GM23338 (cell line): ENCODE results near the gene IGF2R. TPM values are rescaled to one million over a fixed set of nuclear protein-coding genes. Genes with fewer than 3 reads are reported as not detected.
A peak's percentile ranks its signal among the peaks of the same experiment; 100 is the strongest.

Experiments used
- ATAC-seq: fragments of 200-7000 bp; cut with Tn5 transposase; 3 replicates; pipeline ENCODE4 v1.9.1; 2020
- DNase-seq: peaks from one replicate; pipeline ENCODE4 v3.0.0-alpha.2; 2015; ENCODE audit warnings: low spot score
- H2AFZ ChIP-seq: fragments of 200-600 bp; sonication (generic); 2 replicates; pipeline ENCODE4 v1.8.0; 2016; ENCODE audit warnings: antibody characterized with exemption, mild to moderate bottlenecking, moderate library complexity
- H3F3A ChIP-seq: fragments of 200-600 bp; sonication (generic); replicated peaks from 2 replicates; pipeline ENCODE4 v1.8.0; 2017; ENCODE audit warnings: antibody characterized with exemption, mixed run types, low read depth
- H3K27ac ChIP-seq: fragments of 200-600 bp; sonication (generic); 2 replicates; pipeline ENCODE4 v1.6.1; 2016; ENCODE audit warnings: low read depth
- H3K27me3 ChIP-seq: fragments of 200-600 bp; sonication (generic); 2 replicates; pipeline ENCODE4 v1.8.0; 2016; ENCODE audit warnings: mild to moderate bottlenecking, mixed run types, moderate library complexity; ENCODE audit not compliant: insufficient read depth
- H3K36me3 ChIP-seq: fragments of 200-600 bp; sonication (generic); 2 replicates; pipeline ENCODE4 v1.8.0; 2016; ENCODE audit warnings: mild to moderate bottlenecking; ENCODE audit not compliant: insufficient read depth
- H3K4me1 ChIP-seq: fragments of 200-600 bp; sonication (generic); 2 replicates; pipeline ENCODE4 v1.8.0; 2016; ENCODE audit warnings: mild to moderate bottlenecking, moderate library complexity; ENCODE audit not compliant: insufficient read depth
- H3K4me2 ChIP-seq: fragments of 200-600 bp; sonication (generic); 2 replicates; pipeline ENCODE4 v1.7.1; 2017; ENCODE audit warnings: mixed run types
- H3K4me3 ChIP-seq: fragments of 200-600 bp; sonication (generic); 2 replicates; pipeline ENCODE4 v1.6.1; 2016; ENCODE audit warnings: mixed run types
- H3K79me2 ChIP-seq: fragments of 200-600 bp; sonication (generic); replicated peaks from 2 replicates; pipeline ENCODE4 v1.8.0; 2017; ENCODE audit warnings: mild to moderate bottlenecking; ENCODE audit not compliant: insufficient read depth
- H3K9me2 ChIP-seq: fragments of 200-600 bp; sonication (generic); 2 replicates; pipeline ENCODE4 v1.8.0; 2017; ENCODE audit not compliant: insufficient read depth
- H4K20me1 ChIP-seq: fragments of 200-600 bp; sonication (generic); replicated peaks from 2 replicates; pipeline ENCODE4 v1.8.0; 2017; ENCODE audit warnings: mild to moderate bottlenecking; ENCODE audit not compliant: insufficient read depth
- H3K27ac Mint-ChIP-seq: 2 replicates; pipeline ENCODE4 v1.8.0; 2020; ENCODE audit warnings: inconsistent platforms, mild to moderate bottlenecking, moderate library complexity, mixed read lengths
- H3K27me3 Mint-ChIP-seq: 3 replicates; pipeline ENCODE4 v1.8.0; 2022; ENCODE audit warnings: low read depth, mild to moderate bottlenecking, moderate library complexity, mixed read lengths, inconsistent platforms; ENCODE audit not compliant: insufficient read depth, poor library complexity
- H3K36me3 Mint-ChIP-seq: 3 replicates; pipeline ENCODE4 v1.8.0; 2021; ENCODE audit warnings: low read depth, mild to moderate bottlenecking, inconsistent platforms, moderate library complexity, mixed read lengths
- H3K4me1 Mint-ChIP-seq: 3 replicates; pipeline ENCODE4 v1.8.0; 2020; ENCODE audit warnings: mild to moderate bottlenecking, inconsistent platforms, mixed read lengths
- H3K4me3 Mint-ChIP-seq: 3 replicates; pipeline ENCODE4 v1.8.0; 2021; ENCODE audit warnings: moderate library complexity, mild to moderate bottlenecking, inconsistent platforms, mixed read lengths
- H3K9me3 Mint-ChIP-seq: 3 replicates; pipeline ENCODE4 v1.8.0; 2020; ENCODE audit warnings: moderate library complexity, mild to moderate bottlenecking, inconsistent platforms, mixed read lengths
- CREB1 ChIP-seq: fragments of 250-450 bp; sonication (Bioruptor Pico); IDR thresholded peaks from 2 replicates; pipeline ENCODE4 v1.5.0; 2020; ENCODE audit warnings: low read depth, mild to moderate bottlenecking, moderate library complexity
- EZH2 ChIP-seq: fragments of 200-600 bp; sonication (generic); IDR thresholded peaks from one replicate; pipeline ENCODE4 v1.8.0; 2017; ENCODE audit warnings: antibody characterized with exemption, mild to moderate bottlenecking, low read depth; ENCODE audit not compliant: unreplicated experiment
- EZH2phosphoT487 ChIP-seq: fragments of 200-600 bp; sonication (generic); IDR thresholded peaks from one replicate; pipeline ENCODE4 v1.8.1; 2018; ENCODE audit warnings: antibody characterized with exemption; ENCODE audit not compliant: unreplicated experiment
- JUNB ChIP-seq: IDR thresholded peaks from one replicate; pipeline ENCODE4 v1.6.1; 2016; ENCODE audit warnings: antibody characterized with exemption; ENCODE audit not compliant: unreplicated experiment
- NANOG ChIP-seq: IDR thresholded peaks from 2 replicates; pipeline ENCODE4 v1.6.1; 2016; ENCODE audit warnings: antibody characterized with exemption, borderline replicate concordance
- POLR2AphosphoS5 ChIP-seq: IDR thresholded peaks from 2 replicates; pipeline ENCODE4 v1.6.1; 2016; ENCODE audit warnings: antibody characterized with exemption, low read depth
- STAT1 ChIP-seq: IDR thresholded peaks from one replicate; pipeline ENCODE4 v1.6.1; 2016; ENCODE audit warnings: antibody characterized with exemption; ENCODE audit not compliant: unreplicated experiment
- ZNF114 ChIP-seq: fragments of 250-450 bp; sonication (Bioruptor Pico); IDR thresholded peaks from 2 replicates; pipeline ENCODE4 v1.5.0; 2020; ENCODE audit warnings: mild to moderate bottlenecking, moderate library complexity
- ZNF331 ChIP-seq: fragments of 250-450 bp; sonication (Bioruptor Pico); IDR thresholded peaks from 2 replicates; pipeline ENCODE4 v1.5.0; 2020; ENCODE audit warnings: low read depth, mild to moderate bottlenecking, moderate library complexity
- polyA plus RNA-seq: library from polyadenylated mRNA; unstranded; fragments of >200 nt; fragmentation: Nextera tagmentation; extraction: Ambion mirVana; gene quantifications from 2 replicates; pipeline ENCODE4 v1.2.1, GENCODE V29; 2016
- total RNA-seq: library from RNA; depleted of rRNA; stranded (reverse); fragments of >200 nt; shearing (Covaris generic); gene quantifications from 2 replicates; pipeline ENCODE4 v1.2.3, GENCODE V29; 2014
- TF ChIP-seq, protein P1 (sequence below): IDR thresholded peaks from 2 replicates; pipeline ENCODE4 v1.6.1; 2016; ENCODE audit warnings: antibody characterized with exemption
- TF ChIP-seq, protein P2 (sequence below), 2 experiments: fragments of 200-600 bp in 1 of 2; sonication (generic) in 1 of 2; conservative IDR thresholded peaks; 2 replicates each; pipeline versions ENCODE4 v1.5.1 to v1.6.1; 2016 to 2017; ENCODE audit warnings: antibody characterized with exemption in 2 of 2, low read depth in 2 of 2, mild to moderate bottlenecking in 2 of 2, moderate library complexity in 1 of 2
- TF ChIP-seq, protein P3 (sequence below): IDR thresholded peaks from one replicate; pipeline ENCODE4 v1.6.1; 2018; ENCODE audit warnings: antibody characterized with exemption; ENCODE audit not compliant: unreplicated experiment
- TF ChIP-seq, protein P4 (sequence below): fragments of 250-450 bp; sonication (Bioruptor Pico); IDR thresholded peaks from 2 replicates; pipeline ENCODE4 v1.5.0; 2020; ENCODE audit warnings: mild to moderate bottlenecking, moderate library complexity

Gene IGF2R
- total and polyA plus RNA-seq, 2 experiments from 2014 or later: 12.5 to 76.4 TPM

DNA sequence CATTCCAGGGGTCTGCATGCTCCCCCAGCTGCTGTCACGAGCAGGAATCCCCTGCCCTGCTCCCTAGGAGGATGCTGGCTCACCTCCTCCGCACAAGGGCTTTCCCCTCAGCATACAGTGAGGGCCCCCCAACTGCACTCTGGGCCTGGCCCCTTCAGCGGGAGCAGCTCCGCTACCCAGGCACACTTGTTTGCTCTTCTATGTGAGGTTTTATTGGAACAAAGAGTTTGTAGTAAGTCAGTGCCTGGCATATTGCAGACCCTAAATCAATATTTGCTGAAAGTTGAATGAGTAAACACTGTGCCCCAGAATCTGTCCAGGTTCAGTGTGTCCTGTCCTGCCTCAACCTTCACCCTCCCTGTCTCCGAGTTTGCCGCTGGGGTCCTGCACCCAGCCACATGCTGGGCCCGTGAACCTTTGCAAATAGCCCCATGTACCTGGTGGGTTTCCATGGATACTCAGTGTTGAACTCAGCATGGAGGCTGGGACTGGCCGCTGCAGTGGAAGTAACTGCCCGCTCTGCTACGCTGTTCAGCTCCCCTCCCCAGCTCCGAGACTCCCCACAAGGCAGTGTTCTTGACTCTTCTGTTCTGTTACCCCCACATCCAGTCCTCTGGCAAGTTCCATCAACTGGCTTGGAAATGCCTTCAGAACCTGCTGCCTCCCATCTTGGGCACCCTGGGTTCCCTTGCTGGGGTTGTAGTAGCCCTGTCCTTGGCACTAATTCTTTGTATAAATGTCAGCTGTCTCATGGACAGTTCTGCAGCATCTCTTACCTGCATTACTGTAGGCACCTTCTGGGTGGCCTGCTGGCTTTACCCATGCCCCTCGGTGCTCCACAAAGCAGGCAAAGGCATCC lies 168.5 kb downstream of the IGF2R start:
- no peaks in the 10 kb centered on the region for H3K79me2 ChIP-seq
- ATAC-seq (peak; percentile 10; the same call in 1 of the 3 replicates), DNase-seq (no peak)
- no peak overlapping the region for H3K4me3 ChIP-seq
- H3K36me3 ChIP-seq: no peaks in the 10 kb centered on the region
- H3K27me3 Mint-ChIP-seq: peaks cover 7% of the 10 kb centered on the region
- H3K9me2 ChIP-seq: no peaks in the 10 kb centered on the region
- H3K4me1 Mint-ChIP-seq: peaks cover 32% of the 10 kb centered on the region
- H3K27ac Mint-ChIP-seq: no peak overlapping the region; the same call in 1 of the 2 replicates
- no peak for TF ChIP-seq CREB1 (CRISPR knock-in tag)
- TF ChIP-seq, protein P1, sequence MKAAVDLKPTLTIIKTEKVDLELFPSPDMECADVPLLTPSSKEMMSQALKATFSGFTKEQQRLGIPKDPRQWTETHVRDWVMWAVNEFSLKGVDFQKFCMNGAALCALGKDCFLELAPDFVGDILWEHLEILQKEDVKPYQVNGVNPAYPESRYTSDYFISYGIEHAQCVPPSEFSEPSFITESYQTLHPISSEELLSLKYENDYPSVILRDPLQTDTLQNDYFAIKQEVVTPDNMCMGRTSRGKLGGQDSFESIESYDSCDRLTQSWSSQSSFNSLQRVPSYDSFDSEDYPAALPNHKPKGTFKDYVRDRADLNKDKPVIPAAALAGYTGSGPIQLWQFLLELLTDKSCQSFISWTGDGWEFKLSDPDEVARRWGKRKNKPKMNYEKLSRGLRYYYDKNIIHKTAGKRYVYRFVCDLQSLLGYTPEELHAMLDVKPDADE: no peak
- TF ChIP-seq POLR2AphosphoS5: no peak
- TF ChIP-seq EZH2phosphoT487: no peak
- TF ChIP-seq ZNF331: no peak
- TF ChIP-seq, protein P2, sequence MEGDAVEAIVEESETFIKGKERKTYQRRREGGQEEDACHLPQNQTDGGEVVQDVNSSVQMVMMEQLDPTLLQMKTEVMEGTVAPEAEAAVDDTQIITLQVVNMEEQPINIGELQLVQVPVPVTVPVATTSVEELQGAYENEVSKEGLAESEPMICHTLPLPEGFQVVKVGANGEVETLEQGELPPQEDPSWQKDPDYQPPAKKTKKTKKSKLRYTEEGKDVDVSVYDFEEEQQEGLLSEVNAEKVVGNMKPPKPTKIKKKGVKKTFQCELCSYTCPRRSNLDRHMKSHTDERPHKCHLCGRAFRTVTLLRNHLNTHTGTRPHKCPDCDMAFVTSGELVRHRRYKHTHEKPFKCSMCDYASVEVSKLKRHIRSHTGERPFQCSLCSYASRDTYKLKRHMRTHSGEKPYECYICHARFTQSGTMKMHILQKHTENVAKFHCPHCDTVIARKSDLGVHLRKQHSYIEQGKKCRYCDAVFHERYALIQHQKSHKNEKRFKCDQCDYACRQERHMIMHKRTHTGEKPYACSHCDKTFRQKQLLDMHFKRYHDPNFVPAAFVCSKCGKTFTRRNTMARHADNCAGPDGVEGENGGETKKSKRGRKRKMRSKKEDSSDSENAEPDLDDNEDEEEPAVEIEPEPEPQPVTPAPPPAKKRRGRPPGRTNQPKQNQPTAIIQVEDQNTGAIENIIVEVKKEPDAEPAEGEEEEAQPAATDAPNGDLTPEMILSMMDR (conservative IDR thresholded peaks at IDR 0.05; ENCODE audit: low read depth in 2 of 2): no peak
- TF ChIP-seq, protein P3, sequence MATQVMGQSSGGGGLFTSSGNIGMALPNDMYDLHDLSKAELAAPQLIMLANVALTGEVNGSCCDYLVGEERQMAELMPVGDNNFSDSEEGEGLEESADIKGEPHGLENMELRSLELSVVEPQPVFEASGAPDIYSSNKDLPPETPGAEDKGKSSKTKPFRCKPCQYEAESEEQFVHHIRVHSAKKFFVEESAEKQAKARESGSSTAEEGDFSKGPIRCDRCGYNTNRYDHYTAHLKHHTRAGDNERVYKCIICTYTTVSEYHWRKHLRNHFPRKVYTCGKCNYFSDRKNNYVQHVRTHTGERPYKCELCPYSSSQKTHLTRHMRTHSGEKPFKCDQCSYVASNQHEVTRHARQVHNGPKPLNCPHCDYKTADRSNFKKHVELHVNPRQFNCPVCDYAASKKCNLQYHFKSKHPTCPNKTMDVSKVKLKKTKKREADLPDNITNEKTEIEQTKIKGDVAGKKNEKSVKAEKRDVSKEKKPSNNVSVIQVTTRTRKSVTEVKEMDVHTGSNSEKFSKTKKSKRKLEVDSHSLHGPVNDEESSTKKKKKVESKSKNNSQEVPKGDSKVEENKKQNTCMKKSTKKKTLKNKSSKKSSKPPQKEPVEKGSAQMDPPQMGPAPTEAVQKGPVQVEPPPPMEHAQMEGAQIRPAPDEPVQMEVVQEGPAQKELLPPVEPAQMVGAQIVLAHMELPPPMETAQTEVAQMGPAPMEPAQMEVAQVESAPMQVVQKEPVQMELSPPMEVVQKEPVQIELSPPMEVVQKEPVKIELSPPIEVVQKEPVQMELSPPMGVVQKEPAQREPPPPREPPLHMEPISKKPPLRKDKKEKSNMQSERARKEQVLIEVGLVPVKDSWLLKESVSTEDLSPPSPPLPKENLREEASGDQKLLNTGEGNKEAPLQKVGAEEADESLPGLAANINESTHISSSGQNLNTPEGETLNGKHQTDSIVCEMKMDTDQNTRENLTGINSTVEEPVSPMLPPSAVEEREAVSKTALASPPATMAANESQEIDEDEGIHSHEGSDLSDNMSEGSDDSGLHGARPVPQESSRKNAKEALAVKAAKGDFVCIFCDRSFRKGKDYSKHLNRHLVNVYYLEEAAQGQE: no peak
- TF ChIP-seq, protein P4, sequence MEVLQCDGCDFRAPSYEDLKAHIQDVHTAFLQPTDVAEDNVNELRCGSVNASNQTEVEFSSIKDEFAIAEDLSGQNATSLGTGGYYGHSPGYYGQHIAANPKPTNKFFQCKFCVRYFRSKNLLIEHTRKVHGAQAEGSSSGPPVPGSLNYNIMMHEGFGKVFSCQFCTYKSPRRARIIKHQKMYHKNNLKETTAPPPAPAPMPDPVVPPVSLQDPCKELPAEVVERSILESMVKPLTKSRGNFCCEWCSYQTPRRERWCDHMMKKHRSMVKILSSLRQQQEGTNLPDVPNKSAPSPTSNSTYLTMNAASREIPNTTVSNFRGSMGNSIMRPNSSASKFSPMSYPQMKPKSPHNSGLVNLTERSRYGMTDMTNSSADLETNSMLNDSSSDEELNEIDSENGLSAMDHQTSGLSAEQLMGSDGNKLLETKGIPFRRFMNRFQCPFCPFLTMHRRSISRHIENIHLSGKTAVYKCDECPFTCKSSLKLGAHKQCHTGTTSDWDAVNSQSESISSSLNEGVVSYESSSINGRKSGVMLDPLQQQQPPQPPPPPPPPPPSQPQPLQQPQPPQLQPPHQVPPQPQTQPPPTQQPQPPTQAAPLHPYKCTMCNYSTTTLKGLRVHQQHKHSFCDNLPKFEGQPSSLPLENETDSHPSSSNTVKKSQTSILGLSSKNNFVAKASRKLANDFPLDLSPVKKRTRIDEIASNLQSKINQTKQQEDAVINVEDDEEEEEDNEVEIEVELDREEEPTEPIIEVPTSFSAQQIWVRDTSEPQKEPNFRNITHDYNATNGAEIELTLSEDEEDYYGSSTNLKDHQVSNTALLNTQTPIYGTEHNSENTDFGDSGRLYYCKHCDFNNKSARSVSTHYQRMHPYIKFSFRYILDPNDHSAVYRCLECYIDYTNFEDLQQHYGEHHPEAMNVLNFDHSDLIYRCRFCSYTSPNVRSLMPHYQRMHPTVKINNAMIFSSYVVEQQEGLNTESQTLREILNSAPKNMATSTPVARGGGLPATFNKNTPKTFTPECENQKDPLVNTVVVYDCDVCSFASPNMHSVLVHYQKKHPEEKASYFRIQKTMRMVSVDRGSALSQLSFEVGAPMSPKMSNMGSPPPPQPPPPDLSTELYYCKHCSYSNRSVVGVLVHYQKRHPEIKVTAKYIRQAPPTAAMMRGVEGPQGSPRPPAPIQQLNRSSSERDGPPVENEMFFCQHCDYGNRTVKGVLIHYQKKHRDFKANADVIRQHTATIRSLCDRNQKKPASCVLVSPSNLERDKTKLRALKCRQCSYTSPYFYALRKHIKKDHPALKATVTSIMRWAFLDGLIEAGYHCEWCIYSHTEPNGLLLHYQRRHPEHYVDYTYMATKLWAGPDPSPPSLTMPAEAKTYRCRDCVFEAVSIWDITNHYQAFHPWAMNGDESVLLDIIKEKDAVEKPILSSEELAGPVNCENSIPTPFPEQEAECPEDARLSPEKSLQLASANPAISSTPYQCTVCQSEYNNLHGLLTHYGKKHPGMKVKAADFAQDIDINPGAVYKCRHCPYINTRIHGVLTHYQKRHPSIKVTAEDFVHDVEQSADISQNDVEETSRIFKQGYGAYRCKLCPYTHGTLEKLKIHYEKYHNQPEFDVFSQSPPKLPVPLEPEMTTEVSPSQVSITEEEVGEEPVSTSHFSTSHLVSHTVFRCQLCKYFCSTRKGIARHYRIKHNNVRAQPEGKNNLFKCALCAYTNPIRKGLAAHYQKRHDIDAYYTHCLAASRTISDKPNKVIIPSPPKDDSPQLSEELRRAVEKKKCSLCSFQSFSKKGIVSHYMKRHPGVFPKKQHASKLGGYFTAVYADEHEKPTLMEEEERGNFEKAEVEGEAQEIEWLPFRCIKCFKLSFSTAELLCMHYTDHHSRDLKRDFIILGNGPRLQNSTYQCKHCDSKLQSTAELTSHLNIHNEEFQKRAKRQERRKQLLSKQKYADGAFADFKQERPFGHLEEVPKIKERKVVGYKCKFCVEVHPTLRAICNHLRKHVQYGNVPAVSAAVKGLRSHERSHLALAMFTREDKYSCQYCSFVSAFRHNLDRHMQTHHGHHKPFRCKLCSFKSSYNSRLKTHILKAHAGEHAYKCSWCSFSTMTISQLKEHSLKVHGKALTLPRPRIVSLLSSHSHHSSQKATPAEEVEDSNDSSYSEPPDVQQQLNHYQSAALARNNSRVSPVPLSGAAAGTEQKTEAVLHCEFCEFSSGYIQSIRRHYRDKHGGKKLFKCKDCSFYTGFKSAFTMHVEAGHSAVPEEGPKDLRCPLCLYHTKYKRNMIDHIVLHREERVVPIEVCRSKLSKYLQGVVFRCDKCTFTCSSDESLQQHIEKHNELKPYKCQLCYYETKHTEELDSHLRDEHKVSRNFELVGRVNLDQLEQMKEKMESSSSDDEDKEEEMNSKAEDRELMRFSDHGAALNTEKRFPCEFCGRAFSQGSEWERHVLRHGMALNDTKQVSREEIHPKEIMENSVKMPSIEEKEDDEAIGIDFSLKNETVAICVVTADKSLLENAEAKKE: no peak
- TF ChIP-seq JUNB: no peak
- no peak for TF ChIP-seq EZH2
- no peak for TF ChIP-seq NANOG
- TF ChIP-seq ZNF114 (CRISPR knock-in tag): no peak
- no peak for TF ChIP-seq STAT1
- H3K4me1 ChIP-seq: peaks cover 10% of the 10 kb centered on the region; the same call in 1 of the 2 replicates
- no peaks in the 10 kb centered on the region for H4K20me1 ChIP-seq
- no peaks in the 10 kb centered on the region for H3K27me3 ChIP-seq
- H3K4me2 ChIP-seq: no peak overlapping the region
- H3F3A ChIP-seq: no peaks in the 10 kb centered on the region
- no peak overlapping the region for H3K4me3 Mint-ChIP-seq
- no peak overlapping the region for H2AFZ ChIP-seq
- no peaks in the 10 kb centered on the region; the same call in 2 of the 3 replicates for H3K9me3 Mint-ChIP-seq
- no peak overlapping the region for H3K27ac ChIP-seq
- H3K36me3 Mint-ChIP-seq: no peaks in the 10 kb centered on the region
